H9 (cell line): Measurements from ENCODE around the gene ABR. TPM values are rescaled to one million over a fixed set of nuclear protein-coding genes. Genes with fewer than 3 reads are reported as not detected.
A peak's percentile ranks its signal among the peaks of the same experiment; 100 is the strongest.

ENCODE experiments used
- DNase-seq: peaks from one replicate; pipeline ENCODE4 v3.0.0-alpha.2; 2017
- H2AFZ ChIP-seq: one replicate; pipeline ENCODE4 v1.6.1; 2013; ENCODE audit warnings: mild to moderate bottlenecking, low read length, control low read depth, moderate library complexity
- H2AK5ac ChIP-seq: 2 replicates; pipeline ENCODE4 v1.6.1; 2013; ENCODE audit warnings: low read length, control low read depth, mixed read lengths; ENCODE audit not compliant: insufficient read length
- H2BK120ac ChIP-seq: one replicate; pipeline ENCODE4 v1.6.1; 2013; ENCODE audit warnings: low read depth, mild to moderate bottlenecking, low read length, control low read depth, inconsistent platforms; ENCODE audit not compliant: poor library complexity, severe bottlenecking
- H2BK12ac ChIP-seq: 2 replicates; pipeline ENCODE4 v1.6.1; 2013; ENCODE audit warnings: low read length, control low read depth, mixed read lengths, low read depth; ENCODE audit not compliant: insufficient read length
- H2BK15ac ChIP-seq: 2 replicates; pipeline ENCODE4 v1.6.1; 2013; ENCODE audit warnings: low read depth, low read length, control low read depth
- H2BK20ac ChIP-seq: one replicate; pipeline ENCODE4 v1.6.1; 2013; ENCODE audit warnings: low read depth, mild to moderate bottlenecking, low read length, control low read depth, inconsistent platforms; ENCODE audit not compliant: poor library complexity, severe bottlenecking
- H2BK5ac ChIP-seq: 2 replicates; pipeline ENCODE4 v1.6.1; 2013; ENCODE audit warnings: low read length, control low read depth, mixed read lengths; ENCODE audit not compliant: insufficient read length
- H3K14ac ChIP-seq: 2 replicates; pipeline ENCODE4 v1.6.1; 2013; ENCODE audit warnings: low read length, control low read depth; ENCODE audit not compliant: insufficient read depth
- H3K18ac ChIP-seq: 2 replicates; pipeline ENCODE4 v1.6.1; 2013; ENCODE audit warnings: low read depth, mild to moderate bottlenecking, mixed read lengths, low read length, control low read depth; ENCODE audit not compliant: insufficient read length
- H3K23ac ChIP-seq: 2 replicates; pipeline ENCODE4 v1.6.1; 2013; ENCODE audit warnings: low read length, control low read depth, mixed read lengths, low read depth; ENCODE audit not compliant: insufficient read length
- H3K23me2 ChIP-seq: 2 replicates; pipeline ENCODE4 v1.6.1; 2013; ENCODE audit warnings: low read depth, mild to moderate bottlenecking, mixed read lengths, low read length, control low read depth; ENCODE audit not compliant: insufficient read length, poor library complexity, severe bottlenecking
- H3K27ac ChIP-seq: 2 replicates; pipeline ENCODE4 v1.5.1; 2013; ENCODE audit warnings: low read length, control low read depth, mixed read lengths, low read depth; ENCODE audit not compliant: insufficient read length
- H3K27me3 ChIP-seq: 2 replicates; pipeline ENCODE4 v1.6.1; 2013; ENCODE audit warnings: low read length, control low read depth, inconsistent platforms; ENCODE audit not compliant: insufficient read depth
- H3K4ac ChIP-seq: 2 replicates; pipeline ENCODE4 v1.6.1; 2013; ENCODE audit warnings: low read depth, mild to moderate bottlenecking, control low read depth, inconsistent platforms, low read length, moderate library complexity
- H3K4me1 ChIP-seq: 2 replicates; pipeline ENCODE4 v1.6.1; 2013; ENCODE audit warnings: low read length, control low read depth, inconsistent platforms; ENCODE audit not compliant: insufficient read depth
- H3K4me2 ChIP-seq: 2 replicates; pipeline ENCODE4 v1.6.1; 2013; ENCODE audit warnings: low read length, control low read depth, mixed read lengths; ENCODE audit not compliant: insufficient read length, insufficient read depth
- H3K56ac ChIP-seq: 2 replicates; pipeline ENCODE4 v1.6.1; 2013; ENCODE audit warnings: low read depth, mild to moderate bottlenecking, mixed read lengths, low read length, control low read depth; ENCODE audit not compliant: insufficient read length
- H3K79me1 ChIP-seq: 2 replicates; pipeline ENCODE4 v1.6.1; 2013; ENCODE audit warnings: low read depth, mild to moderate bottlenecking, moderate library complexity, low read length, control low read depth, inconsistent platforms; ENCODE audit not compliant: insufficient read depth, poor library complexity, severe bottlenecking
- H3K79me2 ChIP-seq: 2 replicates; pipeline ENCODE4 v1.6.1; 2013; ENCODE audit warnings: low read length, control low read depth, inconsistent platforms; ENCODE audit not compliant: insufficient read depth
- H3K9ac ChIP-seq: 2 replicates; pipeline ENCODE4 v1.6.1; 2013; ENCODE audit warnings: low read length, control low read depth, mixed read lengths; ENCODE audit not compliant: insufficient read length; ENCODE audit errors: extremely low read depth
- H3K9me3 ChIP-seq: one replicate; pipeline ENCODE4 v1.6.1; 2013; ENCODE audit warnings: low read depth, low read length, inconsistent platforms; ENCODE audit not compliant: control insufficient read depth
- H3T11ph ChIP-seq: one replicate; pipeline ENCODE4 v1.6.1; 2013; ENCODE audit warnings: mild to moderate bottlenecking, low read length, control low read depth, inconsistent platforms
- H4K20me1 ChIP-seq: one replicate; pipeline ENCODE4 v1.6.1; 2013; ENCODE audit not compliant: control insufficient read depth, insufficient read length, insufficient read depth
- H4K5ac ChIP-seq: 2 replicates; pipeline ENCODE4 v1.6.1; 2013; ENCODE audit warnings: low read depth, mild to moderate bottlenecking, mixed read lengths, low read length, control low read depth; ENCODE audit not compliant: insufficient read length
- H4K8ac ChIP-seq: replicated peaks from 2 replicates; pipeline ENCODE4 v1.6.1; 2013; ENCODE audit warnings: low read length, control low read depth, mixed read lengths, low read depth; ENCODE audit not compliant: insufficient read length
- H4K91ac ChIP-seq: 2 replicates; pipeline ENCODE4 v1.6.1; 2013; ENCODE audit warnings: low read depth, mild to moderate bottlenecking, moderate library complexity, mixed read lengths, low read length, control low read depth; ENCODE audit not compliant: insufficient read length
- H3K27ac Mint-ChIP-seq, 3 experiments: 2 replicates in 2 of 3; 3 replicates in 1 of 3; pipeline ENCODE4 v1.8.0; 2020 to 2021; ENCODE audit warnings: mixed read lengths in 3 of 3, mild to moderate bottlenecking in 1 of 3, moderate library complexity in 1 of 3
- H3K27me3 Mint-ChIP-seq: 2 replicates; pipeline ENCODE4 v1.8.0; 2021; ENCODE audit warnings: low read depth, mild to moderate bottlenecking, moderate library complexity, mixed read lengths
- H3K36me3 Mint-ChIP-seq, 3 experiments: 2 replicates in 2 of 3; 3 replicates in 1 of 3; pipeline ENCODE4 v1.8.0; 2020 to 2021; ENCODE audit warnings: low read depth in 3 of 3, mixed read lengths in 3 of 3; ENCODE audit not compliant: insufficient read depth in 1 of 3
- H3K4me1 Mint-ChIP-seq, 2 experiments: 2 replicates each; pipeline ENCODE4 v1.8.0; 2020; ENCODE audit warnings: mixed read lengths in 2 of 2
- H3K4me3 Mint-ChIP-seq, 2 experiments: 2 replicates in 1 of 2; 3 replicates in 1 of 2; pipeline ENCODE4 v1.8.0; 2020 to 2021; ENCODE audit warnings: mild to moderate bottlenecking in 2 of 2, mixed read lengths in 2 of 2, moderate library complexity in 1 of 2
- H3K9me3 Mint-ChIP-seq, 2 experiments: 2 replicates in 1 of 2; 3 replicates in 1 of 2; pipeline ENCODE4 v1.8.0; 2020; ENCODE audit warnings: mild to moderate bottlenecking in 2 of 2, mixed read lengths in 2 of 2, moderate library complexity in 1 of 2
- CTCF ChIP-seq: fragments of 200-600 bp; sonication (generic); conservative IDR thresholded peaks from 3 replicates; pipeline ENCODE4 v1.8.0; 2021; ENCODE audit warnings: antibody characterized with exemption, mild to moderate bottlenecking
- WGBS: extraction: QIAGEN DNeasy Blood & Tissue Kit; methylation state at CpG from one replicate; pipeline ENCODE4 v1.1.7; 2013; ENCODE audit warnings: missing lambda C conversion rate, low lambda C conversion rate, mixed read lengths; ENCODE audit not compliant: insufficient read length; ENCODE audit errors: extremely low coverage; 5-methylcytosine and 5-hydroxymethylcytosine counted together
- total RNA-seq: library from RNA; stranded (reverse); gene quantifications from 2 replicates; pipeline ENCODE4 v1.2.1, GENCODE V29; 2021

Gene ABR
- total RNA-seq, 1 experiment from 2014 or later: 34.7 TPM

GRCh38 chr17:1168533-1169220 is 11.1 kb downstream of the ABR start:
- no peak overlapping the region for H2BK20ac ChIP-seq
- no peak overlapping the region for H3K27ac ChIP-seq

More at GRCh38 chr17:1168533-1169220, 11.1 kb downstream of the ABR start:
- H3K9ac ChIP-seq: no peak overlapping the region
- H3K4me1 Mint-ChIP-seq: no peaks in the 10 kb centered on the region; a peak in 1 of 4 replicates
- no peaks in the 10 kb centered on the region for H4K20me1 ChIP-seq
- no peaks in the 10 kb centered on the region for H3K23me2 ChIP-seq
- no peak overlapping the region for H4K5ac ChIP-seq
- H3K4me1 ChIP-seq: no peaks in the 10 kb centered on the region
- H3K4ac ChIP-seq: no peak overlapping the region; the same call in 1 of the 2 replicates
- H4K91ac ChIP-seq: no peak overlapping the region
- DNase-seq: no peak
- no peaks in the 10 kb centered on the region for H3K9me3 ChIP-seq
- WGBS: no CpG with 5 or more reads among the region's 17 CpGs
- H3K4me3 Mint-ChIP-seq: no peak overlapping the region
- H2AFZ ChIP-seq: no peak overlapping the region
- H2AK5ac ChIP-seq: no peak overlapping the region
- no peak overlapping the region for H2BK120ac ChIP-seq
- peaks cover 0 to 4% (median 3%) of the 10 kb centered on the region in 3 experiments; a peak in 2 of 7 replicates for H3K36me3 Mint-ChIP-seq
- H3K27me3 Mint-ChIP-seq: no peaks in the 10 kb centered on the region; the same call in 1 of the 2 replicates
- H3K27ac Mint-ChIP-seq: peak overlapping the region in 1 of 3 experiments; percentile 72; a peak in 2 of 7 replicates
- no peak overlapping the region for H3K23ac ChIP-seq
- no peaks in the 10 kb centered on the region for H3K79me2 ChIP-seq
- H2BK5ac ChIP-seq: no peak overlapping the region
- no peak overlapping the region for H4K8ac ChIP-seq
- no peak overlapping the region for H3T11ph ChIP-seq
- no peak overlapping the region for H3K18ac ChIP-seq
- H2BK12ac ChIP-seq: no peak overlapping the region
- no peaks in the 10 kb centered on the region for H3K79me1 ChIP-seq
- no peak overlapping the region for H3K56ac ChIP-seq
- no peak overlapping the region for H3K4me2 ChIP-seq
- no peaks in the 10 kb centered on the region for H3K27me3 ChIP-seq
- H2BK15ac ChIP-seq: no peak overlapping the region
- no peaks in the 10 kb centered on the region for H3K9me3 Mint-ChIP-seq
- no peak for TF ChIP-seq CTCF
- H3K14ac ChIP-seq: no peak overlapping the region
